Measurements from ENCODE around the gene SNX8. TPM values are rescaled to one million over a fixed set of nuclear protein-coding genes. Genes with fewer than 3 reads are reported as not detected.

SNX8 gene
- total RNA-seq, 1 experiment from 2014 or later, result 40.6 TPM

DNA sequence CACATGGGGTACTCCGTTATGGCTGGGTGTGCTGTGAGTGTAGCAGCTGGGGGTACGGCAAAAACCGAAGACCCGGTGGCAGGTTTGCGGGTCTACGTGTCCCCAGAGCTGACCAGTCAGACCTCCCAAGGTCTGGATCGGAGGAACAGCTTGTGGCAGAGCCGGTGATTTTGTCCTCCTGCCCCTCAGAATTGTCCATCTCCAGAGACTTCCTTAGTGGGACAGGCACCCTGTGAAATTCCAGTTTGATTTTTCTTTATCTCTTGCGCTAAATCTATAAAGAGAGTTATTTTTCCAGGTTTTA lies 41.4 kb upstream of the SNX8 start:
- peaks cover 14 to 24% of the 10 kb centered on the region in 2 experiments for H3K4me1 Mint-ChIP-seq
- Histone ChIP-seq H3T11ph (ENCODE audit: low read length) (no peak overlapping the region), H3K9ac (ENCODE audit: extremely low read depth, insufficient read length, low read length) (peak overlapping the region; percentile 98), H4K5ac (ENCODE audit: insufficient read length, low read depth, low read length) (no peak overlapping the region), H2BK5ac (ENCODE audit: insufficient read length, low read length) (no peak overlapping the region), H2BK12ac (ENCODE audit: insufficient read length, low read depth, low read length) (no peak overlapping the region), H3K27me3 (ENCODE audit: insufficient read depth, low read length) (no peaks in the 10 kb centered on the region), H3K9me3 (ENCODE audit: control insufficient read depth, low read depth, low read length) (no peaks in the 10 kb centered on the region), H3K18ac (ENCODE audit: insufficient read length, low read depth, low read length) (no peak overlapping the region), H3K4ac (ENCODE audit: low read depth, low read length) (no peak overlapping the region), H3K79me2 (ENCODE audit: insufficient read depth, low read length) (peaks cover 52% of the 10 kb centered on the region), H3K4me2 (ENCODE audit: insufficient read depth, insufficient read length, low read length) (peak overlapping the region; percentile 70), H4K8ac (replicated peaks; ENCODE audit: insufficient read length, low read depth, low read length) (no peak overlapping the region), H3K56ac (ENCODE audit: insufficient read length, low read depth, low read length) (no peak overlapping the region), H2AFZ (ENCODE audit: low read length) (no peak overlapping the region), H4K91ac (ENCODE audit: insufficient read length, low read depth, low read length) (no peak overlapping the region), H2BK120ac (ENCODE audit: low read depth, low read length, poor library complexity, severe bottlenecking) (no peak overlapping the region), H2BK20ac (ENCODE audit: low read depth, low read length, poor library complexity, severe bottlenecking) (no peak overlapping the region), H2BK15ac (ENCODE audit: low read depth, low read length) (no peak overlapping the region), H3K14ac (ENCODE audit: insufficient read depth, low read length) (no peak overlapping the region), H3K23ac (ENCODE audit: insufficient read length, low read depth, low read length) (no peak overlapping the region), H3K23me2 (ENCODE audit: insufficient read length, low read depth, low read length, poor library complexity, severe bottlenecking) (peaks cover 3% of the 10 kb centered on the region), H3K79me1 (ENCODE audit: insufficient read depth, low read depth, low read length, poor library complexity, severe bottlenecking) (no peaks in the 10 kb centered on the region), H2AK5ac (ENCODE audit: insufficient read length, low read length) (no peak overlapping the region), H3K27ac (ENCODE audit: insufficient read length, low read depth, low read length) (no peak overlapping the region), H3K4me1 (ENCODE audit: insufficient read depth, low read length) (no peaks in the 10 kb centered on the region), H4K20me1 (ENCODE audit: control insufficient read depth, insufficient read depth, insufficient read length) (no peaks in the 10 kb centered on the region)
- WGBS (ENCODE audit: extremely low coverage, insufficient read length, low lambda C conversion rate), result no CpG with 5 or more reads among the region's 9 CpGs
- TF ChIP-seq, protein P1, sequence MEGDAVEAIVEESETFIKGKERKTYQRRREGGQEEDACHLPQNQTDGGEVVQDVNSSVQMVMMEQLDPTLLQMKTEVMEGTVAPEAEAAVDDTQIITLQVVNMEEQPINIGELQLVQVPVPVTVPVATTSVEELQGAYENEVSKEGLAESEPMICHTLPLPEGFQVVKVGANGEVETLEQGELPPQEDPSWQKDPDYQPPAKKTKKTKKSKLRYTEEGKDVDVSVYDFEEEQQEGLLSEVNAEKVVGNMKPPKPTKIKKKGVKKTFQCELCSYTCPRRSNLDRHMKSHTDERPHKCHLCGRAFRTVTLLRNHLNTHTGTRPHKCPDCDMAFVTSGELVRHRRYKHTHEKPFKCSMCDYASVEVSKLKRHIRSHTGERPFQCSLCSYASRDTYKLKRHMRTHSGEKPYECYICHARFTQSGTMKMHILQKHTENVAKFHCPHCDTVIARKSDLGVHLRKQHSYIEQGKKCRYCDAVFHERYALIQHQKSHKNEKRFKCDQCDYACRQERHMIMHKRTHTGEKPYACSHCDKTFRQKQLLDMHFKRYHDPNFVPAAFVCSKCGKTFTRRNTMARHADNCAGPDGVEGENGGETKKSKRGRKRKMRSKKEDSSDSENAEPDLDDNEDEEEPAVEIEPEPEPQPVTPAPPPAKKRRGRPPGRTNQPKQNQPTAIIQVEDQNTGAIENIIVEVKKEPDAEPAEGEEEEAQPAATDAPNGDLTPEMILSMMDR (conservative IDR thresholded peaks at IDR 0.05), result no peak
- H3K9me3 Mint-ChIP-seq, result no peaks in the 10 kb centered on the region; a peak in 1 of 5 replicates
- peak overlapping the region; percentile 93 to 95 for H3K4me3 Mint-ChIP-seq
- peak overlapping the region; percentile 82 to 92 (median 90); a peak in 5 of 7 replicates for H3K27ac Mint-ChIP-seq
- no peaks in the 10 kb centered on the region for H3K27me3 Mint-ChIP-seq (ENCODE audit: low read depth)
- no peak for DNase-seq
- H3K36me3 Mint-ChIP-seq (ENCODE audit: insufficient read depth in 1 of 3, low read depth in 3 of 3), result peaks cover 29 to 62% (median 47%) of the 10 kb centered on the region in 3 experiments

All from H9 (cell line).